ENCODE data around the gene FILIP1.

GRCh38 chr6:75460681-75461080 lies 32.9 kb downstream of the FILIP1 start:
- TF ChIP-seq GATA2 (IDR thresholded peaks at IDR 0.05; ENCODE audit: low read depth, low read length) (no peak), GATA3 (IDR thresholded peaks at IDR 0.05; ENCODE audit: low read depth, low read length) (no peak)
